Nephron (organoid): ENCODE results near the gene CRABP1.

Experiments
- H3K27ac Mint-ChIP-seq, 3 experiments: 2 replicates each; pipeline ENCODE4 v1.8.0; 2020; ENCODE audit warnings: mixed read lengths in 3 of 3, mild to moderate bottlenecking in 2 of 3, moderate library complexity in 1 of 3
- H3K27me3 Mint-ChIP-seq: 2 replicates; pipeline ENCODE4 v1.8.0; 2021; ENCODE audit warnings: low read depth, mild to moderate bottlenecking, moderate library complexity, mixed read lengths
- H3K36me3 Mint-ChIP-seq: 2 replicates; pipeline ENCODE4 v1.8.0; 2020; ENCODE audit warnings: low read depth, mixed read lengths
- H3K4me1 Mint-ChIP-seq: 2 replicates; pipeline ENCODE4 v1.8.0; 2020; ENCODE audit warnings: mixed read lengths
- H3K4me3 Mint-ChIP-seq, 3 experiments: 2 replicates each; pipeline ENCODE4 v1.8.0; 2020; ENCODE audit warnings: mild to moderate bottlenecking in 3 of 3, mixed read lengths in 3 of 3, moderate library complexity in 2 of 3
- H3K9me3 Mint-ChIP-seq: 2 replicates; pipeline ENCODE4 v1.8.0; 2020; ENCODE audit warnings: mixed read lengths
- CTCF ChIP-seq, 3 experiments: fragments of 200-600 bp; sonication (generic); IDR thresholded peaks; one replicate each; pipeline ENCODE4 v1.5.0; 2021; ENCODE audit warnings: antibody characterized with exemption in 3 of 3; ENCODE audit not compliant: unreplicated experiment in 3 of 3

Gene CRABP1

GRCh38 chr15:78343276-78344060, 3.3 kb downstream of the CRABP1 start:
- Mint-ChIP-seq H3K4me1 (peaks cover 58% of the 10 kb centered on the region), H3K27me3 (peaks cover 59% of the 10 kb centered on the region), H3K27ac (peak overlapping the region; percentile 41 to 64 (median 63)), H3K36me3 (peaks cover 19% of the 10 kb centered on the region), H3K4me3 (peak overlapping the region; percentile 60 to 68 (median 60)), H3K9me3 (no peaks in the 10 kb centered on the region)
- TF ChIP-seq CTCF (IDR thresholded peaks at IDR 0.05; ENCODE audit: unreplicated experiment in 3 of 3), result no peak

- Mint-ChIP-seq H3K4me3 (peak overlapping the region; percentile 29 to 66 (median 66)), H3K27me3 (peaks cover 41% of the 10 kb centered on the region), H3K4me1 (peaks cover 57% of the 10 kb centered on the region), H3K36me3 (peaks cover 19% of the 10 kb centered on the region), H3K27ac (peak overlapping the region; percentile 76 to 82 (median 77)), H3K9me3 (no peaks in the 10 kb centered on the region)
- no peak for TF ChIP-seq CTCF (IDR thresholded peaks at IDR 0.05; ENCODE audit: unreplicated experiment in 3 of 3)
Measured at GRCh38 chr15:78345396-78346125, 5.4 kb downstream of the CRABP1 start.

- Mint-ChIP-seq H3K4me3 (peak overlapping the region in 1 of 3 experiments; percentile 9), H3K27me3 (peaks cover 33% of the 10 kb centered on the region), H3K4me1 (peaks cover 49% of the 10 kb centered on the region), H3K27ac (peak overlapping the region; percentile 83 to 92 (median 89)), H3K36me3 (peaks cover 13% of the 10 kb centered on the region), H3K9me3 (no peaks in the 10 kb centered on the region)
- no peak for TF ChIP-seq CTCF (IDR thresholded peaks at IDR 0.05; ENCODE audit: unreplicated experiment in 3 of 3)
Measured at GRCh38 chr15:78347586-78348543, 7.7 kb downstream of the CRABP1 start.

- H3K4me1 Mint-ChIP-seq, result peaks cover 36% of the 10 kb centered on the region
- no peaks in the 10 kb centered on the region for H3K9me3 Mint-ChIP-seq
- H3K27ac Mint-ChIP-seq, result peak overlapping the region in 2 of 3 experiments; percentile 38 to 40
- no peak overlapping the region for H3K4me3 Mint-ChIP-seq
- H3K27me3 Mint-ChIP-seq, result peaks cover 22% of the 10 kb centered on the region
- no peak for TF ChIP-seq CTCF (IDR thresholded peaks at IDR 0.05; ENCODE audit: unreplicated experiment in 3 of 3)
- peaks cover 6% of the 10 kb centered on the region for H3K36me3 Mint-ChIP-seq
Measured at GRCh38 chr15:78350058-78350457, 9.9 kb downstream of the CRABP1 start.

- Mint-ChIP-seq H3K4me3 (no peak overlapping the region), H3K4me1 (peaks cover 25% of the 10 kb centered on the region), H3K9me3 (no peaks in the 10 kb centered on the region), H3K36me3 (peaks cover 6% of the 10 kb centered on the region), H3K27ac (no peak overlapping the region), H3K27me3 (peaks cover 22% of the 10 kb centered on the region)
- no peak for TF ChIP-seq CTCF (IDR thresholded peaks at IDR 0.05; ENCODE audit: unreplicated experiment in 3 of 3)
Measured at GRCh38 chr15:78351539-78351938, 11.4 kb downstream of the CRABP1 start.
